Heart right ventricle (tissue), 16 donors: ENCODE measurements around the gene ECT2L. TPM values are rescaled to one million over a fixed set of nuclear protein-coding genes. Genes with fewer than 3 reads are reported as not detected.

Experiments used
- ATAC-seq, 8 donors: fragments of 200-7000 bp; cut with Tn5 transposase; one replicate each; pipeline ENCODE4 v1.9.1; 2020; ENCODE audit warnings: mild to moderate bottlenecking in 8 of 8, moderate library complexity in 8 of 8, moderate number of reproducible peaks in 1 of 8
- DNase-seq, 2 donors: peaks; one replicate each; pipeline ENCODE4 v3.0.0-alpha.2; 2020
- H3K27ac ChIP-seq, 10 donors: fragments of 200-600 bp; sonication (generic) in 2 of 10; one replicate each; pipeline versions ENCODE4 v1.5.0 to v1.8.0; 2020 to 2022; ENCODE audit warnings: mild to moderate bottlenecking in 3 of 10
- H3K27me3 ChIP-seq, 7 donors: fragments of 200-600 bp; one replicate each; pipeline ENCODE4 v1.8.0; 2021 to 2022; ENCODE audit warnings: mild to moderate bottlenecking in 2 of 7
- H3K36me3 ChIP-seq, 9 donors: fragments of 200-600 bp; sonication (generic) in 1 of 9; one replicate each; pipeline versions ENCODE4 v1.5.0 to v1.8.0; 2020 to 2022; ENCODE audit warnings: mild to moderate bottlenecking in 2 of 9
- H3K4me1 ChIP-seq, 9 donors: fragments of 200-600 bp; sonication (generic) in 1 of 9; one replicate each; pipeline versions ENCODE4 v1.5.0 to v1.8.0; 2020 to 2022; ENCODE audit warnings: mild to moderate bottlenecking in 4 of 9
- H3K4me3 ChIP-seq, 10 donors: fragments of 200-600 bp; sonication (generic) in 2 of 10; one replicate each; pipeline versions ENCODE4 v1.5.0 to v1.8.0; 2020 to 2022; ENCODE audit warnings: mild to moderate bottlenecking in 7 of 10, moderate library complexity in 2 of 10
- H3K9me3 ChIP-seq, 11 donors: fragments of 200-600 bp in 10 of 11; sonication (generic) in 2 of 11; one replicate each; pipeline versions ENCODE4 v1.5.0 to v1.8.0; 2013 to 2022; ENCODE audit warnings: mild to moderate bottlenecking in 2 of 11, control low read depth in 1 of 11, moderate library complexity in 1 of 11
- WGBS, 2 donors: extraction: QIAGEN DNeasy Blood & Tissue Kit; methylation state at CpG; one replicate each; pipeline ENCODE4 v1.1.7; 2013; ENCODE audit warnings: inconsistent platforms in 1 of 2; 5-methylcytosine and 5-hydroxymethylcytosine counted together
- intact Hi-C, 10 donors: fragments of 100-400 bp; cut with DNase I; formaldehyde crosslinking; loops; one replicate each; pipeline versions ENCODE4 v1.11.1 to v1.14.2; 2022
- polyA plus RNA-seq, 2 donors: library from polyadenylated mRNA; stranded (reverse); fragments of 200-250 nt; gene quantifications; one replicate each; pipeline ENCODE4 v1.2.3, GENCODE V29; 2013
- total RNA-seq, 10 donors: library from RNA; stranded (reverse); fragmentation: NEBNext Ultra II Directional in 3 of 10; extraction: Animal tissue kit (Norgen Biotek cat#: 25700) in 3 of 10; gene quantifications; one replicate each; pipeline versions ENCODE4 v1.2.1 to v1.2.4, GENCODE V29; 2021 to 2023
- TF ChIP-seq, protein P1 (sequence below), 9 donors: fragments of 200-600 bp; sonication (generic) in 2 of 9; IDR thresholded peaks; one replicate each; pipeline versions ENCODE4 v1.5.0 to v1.8.0; 2021 to 2022; ENCODE audit warnings: antibody characterized with exemption in 9 of 9, mild to moderate bottlenecking in 5 of 9, moderate library complexity in 1 of 9
- donor health status: Arrhythmogenic right ventricular cardiomyopathy.
- donor health status: ischemic (EF 13 %, LVEDD 7.1; RV severe dilation, severe dysfunction).
- donor health status: healthy with polysubstance abuse.
- donor health status: DM: no; HTN: yes; CAD: no.
- donor health status: DM: no; HTN: no; CAD: no.
- donor health status: ischemic (EF 25% LVEDD 6.9; RV normal size, moderate dysfunction).
- donor health status: ischemic (EF 25% LVEDD 5.7; RV mildly dilated, moderate dysfunction).
- donor health status: healthy.
- donor health status: DM: yes; HTN: yes; CAD: no.
- donor health status: Ischemic cardiomyopathy.
- donor health status: ischemic (EF 35%, LVEDD 5.7; RV mildly dilated, moderate dysfunction).
- donor health status: nonischemic (EF 11% LVEDD 7.7; RV severe dilation, severe dysfunction).
- donor health status: DM: yes; HTN: yes; CAD: no.
- donor health status: PGD.
- donor health status: ischemic (EF 29% LVEDD 5.4; RV normal size, mild dysfunction).
- donor health status: nonischemic (EF 23%, LVEDD 6.1; RV moderate dilation, normal function).

ECT2L gene
- total and polyA plus RNA-seq, 12 donors: 0.28 to 9.9 (median 3.0) TPM

DNA sequence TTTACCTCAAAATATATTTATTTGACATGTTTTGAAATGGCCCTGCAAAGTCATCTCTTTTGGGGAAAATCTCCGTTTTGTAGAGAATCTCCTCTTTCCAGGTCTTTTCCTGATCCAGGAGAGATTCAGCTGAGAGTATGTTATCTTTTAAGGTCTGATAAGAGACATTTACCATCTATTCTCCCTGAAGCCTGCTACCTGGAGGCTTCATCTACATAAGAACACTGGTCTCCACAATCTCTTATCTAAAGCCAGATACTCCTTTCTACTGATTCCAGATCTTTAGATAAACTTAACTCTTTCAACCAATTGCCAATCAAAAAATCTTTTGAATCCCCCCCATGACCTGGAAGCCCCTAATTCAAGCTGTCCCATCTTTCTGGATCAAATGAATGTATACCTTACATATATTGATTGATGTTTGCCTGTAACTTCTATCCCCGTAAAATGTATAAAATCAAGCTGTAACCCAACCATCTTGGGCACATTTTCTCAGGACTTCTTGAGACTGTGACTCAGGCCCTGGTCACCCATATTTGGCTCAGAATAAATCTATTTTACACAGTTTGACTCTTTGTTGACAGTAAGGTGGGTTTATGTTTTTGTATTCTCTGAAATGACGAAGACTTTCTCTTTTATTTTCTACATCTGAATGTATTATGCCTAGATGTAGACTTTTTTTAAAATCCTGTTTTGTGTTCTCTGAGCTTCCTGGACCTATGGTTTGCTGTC is 95.5 kb downstream of the ECT2L start:
- no peak overlapping the region for H3K27ac ChIP-seq
- ATAC-seq (no peak), DNase-seq (no peak)
- peaks cover 0 to 7% (median 0%) of the 10 kb centered on the region in 9 donors for H3K4me1 ChIP-seq
- TF ChIP-seq, protein P1, sequence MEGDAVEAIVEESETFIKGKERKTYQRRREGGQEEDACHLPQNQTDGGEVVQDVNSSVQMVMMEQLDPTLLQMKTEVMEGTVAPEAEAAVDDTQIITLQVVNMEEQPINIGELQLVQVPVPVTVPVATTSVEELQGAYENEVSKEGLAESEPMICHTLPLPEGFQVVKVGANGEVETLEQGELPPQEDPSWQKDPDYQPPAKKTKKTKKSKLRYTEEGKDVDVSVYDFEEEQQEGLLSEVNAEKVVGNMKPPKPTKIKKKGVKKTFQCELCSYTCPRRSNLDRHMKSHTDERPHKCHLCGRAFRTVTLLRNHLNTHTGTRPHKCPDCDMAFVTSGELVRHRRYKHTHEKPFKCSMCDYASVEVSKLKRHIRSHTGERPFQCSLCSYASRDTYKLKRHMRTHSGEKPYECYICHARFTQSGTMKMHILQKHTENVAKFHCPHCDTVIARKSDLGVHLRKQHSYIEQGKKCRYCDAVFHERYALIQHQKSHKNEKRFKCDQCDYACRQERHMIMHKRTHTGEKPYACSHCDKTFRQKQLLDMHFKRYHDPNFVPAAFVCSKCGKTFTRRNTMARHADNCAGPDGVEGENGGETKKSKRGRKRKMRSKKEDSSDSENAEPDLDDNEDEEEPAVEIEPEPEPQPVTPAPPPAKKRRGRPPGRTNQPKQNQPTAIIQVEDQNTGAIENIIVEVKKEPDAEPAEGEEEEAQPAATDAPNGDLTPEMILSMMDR (IDR thresholded peaks at IDR 0.05): no peak
- no peaks in the 10 kb centered on the region for H3K36me3 ChIP-seq
- H3K27me3 ChIP-seq: no peaks in the 10 kb centered on the region
- peaks cover 0 to 11% (median 0%) of the 10 kb centered on the region in 11 donors for H3K9me3 ChIP-seq
- no peak overlapping the region for H3K4me3 ChIP-seq
- WGBS, 2 donors: 82 to 84% methylated on average over 3 of the region's 3 CpGs
- intact Hi-C loops: no loop called here

DNA sequence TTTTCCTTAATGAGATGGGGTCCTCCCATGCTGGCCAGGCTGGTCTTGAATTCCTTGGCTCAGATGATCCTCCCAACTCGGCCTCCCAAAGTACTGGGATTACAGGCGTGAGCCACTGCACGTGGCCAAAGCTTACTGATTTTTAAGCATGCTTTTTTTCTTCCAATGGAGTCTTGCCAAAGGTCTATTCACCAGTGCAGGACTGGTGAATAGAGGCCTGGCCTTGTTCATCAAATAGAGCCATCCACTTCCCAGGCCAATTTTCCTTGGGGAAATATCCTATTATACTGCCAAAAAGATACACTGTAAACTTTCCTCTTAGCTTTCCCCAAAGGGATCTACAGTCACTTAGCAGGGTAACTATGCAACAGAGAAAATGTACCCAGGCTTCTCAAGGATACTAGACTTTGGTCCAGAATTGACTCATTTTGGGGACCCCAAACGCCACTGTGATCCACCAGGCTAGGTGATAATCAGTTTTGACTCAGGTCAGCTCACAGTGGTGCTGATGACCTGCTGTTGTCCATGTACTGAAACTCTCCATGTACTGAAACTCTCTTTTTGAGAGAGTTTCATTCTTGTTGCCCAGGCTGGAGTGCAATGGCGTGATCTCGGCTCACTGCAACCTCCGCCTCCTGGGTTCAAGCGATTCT is 100.3 kb downstream of the ECT2L start:
- WGBS, 2 donors: 80 to 83% methylated on average over 8 of the region's 8 CpGs
- peaks cover 0 to 12% (median 0%) of the 10 kb centered on the region in 9 donors for H3K4me1 ChIP-seq
- TF ChIP-seq, protein P1 (IDR thresholded peaks at IDR 0.05): no peak
- no peaks in the 10 kb centered on the region for H3K27me3 ChIP-seq
- H3K27ac ChIP-seq: no peak overlapping the region
- H3K9me3 ChIP-seq: peaks cover 0 to 4% (median 0%) of the 10 kb centered on the region in 11 donors
- H3K36me3 ChIP-seq: peaks cover 0 to 30% (median 10%) of the 10 kb centered on the region in 9 donors
- no peak for DNase-seq
- peak in 2 of 8 donors; percentile 46 to 47 for ATAC-seq
- no peak overlapping the region for H3K4me3 ChIP-seq
- intact Hi-C loops: no loop called here

DNA sequence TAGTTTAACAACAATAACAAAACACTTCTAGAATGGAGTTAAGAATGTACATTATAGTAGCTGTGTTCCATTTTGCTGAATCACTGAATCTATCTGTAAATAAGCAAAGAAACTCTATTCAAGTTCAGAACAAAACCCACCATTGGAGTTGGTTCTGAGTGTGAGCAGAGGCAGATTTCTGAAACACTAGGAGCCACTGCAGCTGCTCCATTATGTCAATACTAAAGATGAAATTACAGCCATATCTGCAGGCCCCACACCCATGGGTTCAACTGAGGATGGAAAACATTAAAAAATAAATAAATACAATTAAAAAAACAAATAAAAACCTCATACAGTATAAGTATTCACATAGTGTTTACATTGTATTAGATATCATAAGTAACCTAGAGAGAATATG is 101.1 kb downstream of the ECT2L start:
- TF ChIP-seq, protein P1 (IDR thresholded peaks at IDR 0.05): no peak
- intact Hi-C loops: no loop called here
- ATAC-seq (no peak), DNase-seq (no peak)
- peaks cover 0 to 12% (median 0%) of the 10 kb centered on the region in 9 donors for H3K4me1 ChIP-seq
- H3K27ac ChIP-seq: no peak overlapping the region
- no peaks in the 10 kb centered on the region for H3K27me3 ChIP-seq
- peaks cover 0 to 38% (median 15%) of the 10 kb centered on the region in 9 donors for H3K36me3 ChIP-seq
- no peaks in the 10 kb centered on the region for H3K9me3 ChIP-seq
- H3K4me3 ChIP-seq: no peak overlapping the region

DNA sequence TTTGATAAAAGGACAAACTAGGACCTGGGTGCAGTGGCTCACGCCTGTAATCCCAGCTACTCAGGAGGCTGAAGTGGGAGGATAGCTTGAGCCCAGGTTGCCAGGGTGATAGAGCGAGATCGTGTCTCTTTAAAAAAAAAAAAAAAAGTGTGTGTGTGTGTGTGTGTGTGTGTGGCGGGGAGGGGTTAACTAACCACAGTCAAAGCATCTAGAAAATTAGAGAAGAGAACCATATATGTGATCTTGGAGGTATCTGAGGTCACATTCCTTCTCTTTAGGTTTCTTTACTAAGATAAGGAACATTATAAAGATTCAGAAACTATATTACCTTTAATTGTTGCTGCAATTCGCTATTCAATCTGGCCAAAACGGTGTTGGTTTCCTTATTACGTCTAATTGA is 111.3 kb downstream of the ECT2L start:
- peaks cover 0 to 99% (median 25%) of the 10 kb centered on the region in 9 donors for H3K36me3 ChIP-seq
- WGBS, 2 donors: 86 to 87% methylated on average over 7 of the region's 7 CpGs
- H3K9me3 ChIP-seq: no peaks in the 10 kb centered on the region
- H3K27me3 ChIP-seq: no peaks in the 10 kb centered on the region
- TF ChIP-seq, protein P1 (IDR thresholded peaks at IDR 0.05): no peak
- no peak overlapping the region for H3K4me3 ChIP-seq
- no peak overlapping the region for H3K27ac ChIP-seq
- no peaks in the 10 kb centered on the region for H3K4me1 ChIP-seq
- ATAC-seq: no peak
- intact Hi-C loops: no loop called here
- no peak for DNase-seq
